Mesendoderm (in vitro differentiated cells): ENCODE measurements around the gene UBAC2.

ENCODE experiments used
- DNase-seq: peaks from one replicate; pipeline ENCODE4 v3.0.0; 2013
- H2AK5ac ChIP-seq: 2 replicates; pipeline ENCODE4 v1.6.1; 2013; ENCODE audit warnings: low read length, inconsistent platforms
- H2BK120ac ChIP-seq: 2 replicates; pipeline ENCODE4 v1.6.1; 2013; ENCODE audit warnings: low read depth, mild to moderate bottlenecking, low read length, moderate library complexity, mixed read lengths
- H2BK15ac ChIP-seq: replicated peaks from 2 replicates; pipeline ENCODE4 v1.6.1; 2013; ENCODE audit warnings: low read depth, mild to moderate bottlenecking, moderate library complexity
- H2BK5ac ChIP-seq: 2 replicates; pipeline ENCODE4 v1.6.1; 2013; ENCODE audit warnings: low read length, inconsistent platforms
- H3K18ac ChIP-seq: 2 replicates; pipeline ENCODE4 v1.6.1; 2013; ENCODE audit warnings: mild to moderate bottlenecking, low read length, mixed read lengths
- H3K23ac ChIP-seq: one replicate; pipeline ENCODE4 v1.6.1; 2013; ENCODE audit warnings: low read length
- H3K27ac ChIP-seq: 2 replicates; pipeline ENCODE4 v1.5.1; 2013; ENCODE audit warnings: low read depth, mild to moderate bottlenecking, inconsistent platforms, low read length, moderate library complexity
- H3K27me3 ChIP-seq: 2 replicates; pipeline ENCODE4 v1.6.1; 2013; ENCODE audit warnings: low read length, control low read depth, mild to moderate bottlenecking, inconsistent platforms; ENCODE audit not compliant: insufficient read depth, poor library complexity
- H3K36me3 ChIP-seq: 2 replicates; pipeline ENCODE4 v1.6.1; 2013; ENCODE audit warnings: low read length, inconsistent platforms; ENCODE audit not compliant: control insufficient read depth, insufficient read depth
- H3K4ac ChIP-seq: one replicate; pipeline ENCODE4 v1.6.1; 2013; ENCODE audit warnings: low read depth, mild to moderate bottlenecking, low read length, moderate library complexity
- H3K4me1 ChIP-seq: 2 replicates; pipeline ENCODE4 v1.6.1; 2013; ENCODE audit warnings: low read depth, low read length, inconsistent platforms; ENCODE audit not compliant: control insufficient read depth
- H3K4me2 ChIP-seq: 2 replicates; pipeline ENCODE4 v1.6.1; 2013; ENCODE audit warnings: low read length
- H3K4me3 ChIP-seq: 2 replicates; pipeline ENCODE4 v1.5.1; 2013; ENCODE audit warnings: mild to moderate bottlenecking, low read length
- H3K56ac ChIP-seq: one replicate; pipeline ENCODE4 v1.6.1; 2013; ENCODE audit warnings: low read length
- H3K79me1 ChIP-seq: 2 replicates; pipeline ENCODE4 v1.6.1; 2013; ENCODE audit warnings: low read length, inconsistent platforms
- H3K79me2 ChIP-seq: 2 replicates; pipeline ENCODE4 v1.6.1; 2013; ENCODE audit warnings: mild to moderate bottlenecking, low read length; ENCODE audit not compliant: control insufficient read depth, insufficient read depth
- H3K9ac ChIP-seq: 2 replicates; pipeline ENCODE4 v1.6.1; 2013; ENCODE audit warnings: low read length, inconsistent platforms
- H4K5ac ChIP-seq: one replicate; pipeline ENCODE4 v1.6.1; 2013; ENCODE audit warnings: low read length
- H4K8ac ChIP-seq: one replicate; pipeline ENCODE4 v1.6.1; 2013; ENCODE audit warnings: low read depth, mild to moderate bottlenecking, control low read depth, low read length, moderate library complexity
- WGBS: extraction: QIAGEN DNeasy Blood & Tissue Kit; methylation state at CpG from one replicate; pipeline ENCODE4 v1.1.7; 2013; ENCODE audit warnings: low lambda C conversion rate, missing lambda C conversion rate; ENCODE audit not compliant: insufficient coverage; ENCODE audit errors: extremely low coverage; 5-methylcytosine and 5-hydroxymethylcytosine counted together

Gene UBAC2

DNA sequence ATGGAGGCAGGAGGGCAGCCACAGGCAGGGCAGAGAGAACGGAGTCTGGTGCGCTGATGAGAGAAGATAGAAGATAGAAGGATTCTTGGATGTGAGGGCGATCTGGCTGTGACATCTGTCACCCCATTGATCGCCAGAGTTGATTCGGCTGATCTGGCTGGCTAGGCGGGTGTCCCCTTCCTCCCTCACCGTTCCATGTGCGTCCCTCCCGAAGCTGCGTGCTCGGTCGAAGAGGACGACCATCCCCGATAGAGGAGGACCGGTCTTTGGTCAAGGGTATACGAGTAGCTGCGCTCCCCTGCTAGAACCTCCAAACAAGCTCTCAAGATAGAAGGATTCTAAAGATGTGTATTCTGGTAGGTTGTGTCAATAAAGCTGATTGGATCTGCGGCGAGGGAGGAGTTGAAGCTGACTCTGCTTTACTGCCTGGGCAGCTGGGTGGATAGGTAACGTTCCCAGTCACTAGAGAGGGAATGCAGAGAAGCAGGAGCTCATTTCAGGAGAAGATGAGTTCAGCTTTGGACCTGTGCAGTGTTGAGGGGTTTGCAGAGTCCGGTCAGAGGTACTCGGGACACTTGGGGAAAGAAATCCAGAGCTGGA, 5.1 kb downstream of the UBAC2 start:
- Histone ChIP-seq H4K5ac (no peak overlapping the region), H3K23ac (no peak overlapping the region), H3K4me1 (peaks cover 1% of the 10 kb centered on the region), H3K79me2 (peaks cover 57% of the 10 kb centered on the region), H4K8ac (no peak overlapping the region), H3K4me3 (no peak overlapping the region), H2AK5ac (no peak overlapping the region), H2BK5ac (no peak overlapping the region), H3K27ac (no peak overlapping the region), H3K36me3 (no peaks in the 10 kb centered on the region), H3K9ac (no peak overlapping the region), H3K27me3 (no peaks in the 10 kb centered on the region), H3K18ac (no peak overlapping the region), H3K56ac (no peak overlapping the region), H2BK15ac (no peak overlapping the region), H3K4me2 (no peak overlapping the region), H3K4ac (no peak overlapping the region), H3K79me1 (peaks cover 28% of the 10 kb centered on the region), H2BK120ac (no peak overlapping the region)
- no CpG with 5 or more reads among the region's 22 CpGs for WGBS
- peak; percentile 47 for DNase-seq

- no peak overlapping the region for H2BK5ac ChIP-seq
- no peak overlapping the region for H3K56ac ChIP-seq
- peaks cover 1% of the 10 kb centered on the region for H3K4me1 ChIP-seq
- H3K36me3 ChIP-seq: no peaks in the 10 kb centered on the region
- H3K23ac ChIP-seq: no peak overlapping the region
- no peak overlapping the region for H3K4ac ChIP-seq
- H3K27me3 ChIP-seq: no peaks in the 10 kb centered on the region
- H3K4me2 ChIP-seq: no peak overlapping the region
- no peak overlapping the region for H3K18ac ChIP-seq
- H2AK5ac ChIP-seq: no peak overlapping the region
- H3K79me1 ChIP-seq: peaks cover 28% of the 10 kb centered on the region
- H4K8ac ChIP-seq: no peak overlapping the region
- H2BK120ac ChIP-seq: no peak overlapping the region
- no peak overlapping the region for H3K4me3 ChIP-seq
- H4K5ac ChIP-seq: no peak overlapping the region
- no peak overlapping the region for H3K27ac ChIP-seq
- H3K9ac ChIP-seq: no peak overlapping the region
- WGBS: no CpG with 5 or more reads among the region's 8 CpGs
- no peak for DNase-seq
- peaks cover 60% of the 10 kb centered on the region for H3K79me2 ChIP-seq
- H2BK15ac ChIP-seq: no peak overlapping the region
These were observed 5.6 kb downstream of the UBAC2 start for GRCh38 chr13:99206226-99206625.

GRCh38 chr13:99206873-99207272, 6.2 kb downstream of the UBAC2 start:
- Histone ChIP-seq H3K27me3 (no peaks in the 10 kb centered on the region), H3K79me1 (peaks cover 33% of the 10 kb centered on the region), H3K4ac (no peak overlapping the region), H2AK5ac (no peak overlapping the region), H3K4me1 (peaks cover 1% of the 10 kb centered on the region), H2BK120ac (no peak overlapping the region), H2BK5ac (no peak overlapping the region), H3K56ac (no peak overlapping the region), H3K23ac (no peak overlapping the region), H3K36me3 (no peaks in the 10 kb centered on the region), H3K9ac (no peak overlapping the region), H3K18ac (no peak overlapping the region), H3K27ac (no peak overlapping the region), H4K8ac (no peak overlapping the region), H3K4me3 (no peak overlapping the region), H4K5ac (no peak overlapping the region), H3K4me2 (no peak overlapping the region), H3K79me2 (peaks cover 66% of the 10 kb centered on the region), H2BK15ac (no peak overlapping the region)
- DNase-seq: no peak
- WGBS: no CpG with 5 or more reads among the region's 5 CpGs

GRCh38 chr13:99207511-99207910, 6.9 kb downstream of the UBAC2 start:
- H4K8ac ChIP-seq: no peak overlapping the region
- H2AK5ac ChIP-seq: no peak overlapping the region
- no peak overlapping the region for H3K23ac ChIP-seq
- H3K18ac ChIP-seq: no peak overlapping the region
- no peaks in the 10 kb centered on the region for H3K36me3 ChIP-seq
- peaks cover 1% of the 10 kb centered on the region for H3K4me1 ChIP-seq
- no peak for DNase-seq
- peaks cover 34% of the 10 kb centered on the region for H3K79me1 ChIP-seq
- no peak overlapping the region for H3K56ac ChIP-seq
- H3K4ac ChIP-seq: no peak overlapping the region
- no peak overlapping the region for H4K5ac ChIP-seq
- H2BK5ac ChIP-seq: no peak overlapping the region
- no peaks in the 10 kb centered on the region for H3K27me3 ChIP-seq
- H3K79me2 ChIP-seq: peaks cover 60% of the 10 kb centered on the region
- no peak overlapping the region for H3K4me2 ChIP-seq
- H2BK120ac ChIP-seq: no peak overlapping the region
- WGBS: no CpG with 5 or more reads among the region's 7 CpGs
- H2BK15ac ChIP-seq: no peak overlapping the region
- H3K27ac ChIP-seq: no peak overlapping the region
- no peak overlapping the region for H3K9ac ChIP-seq
- no peak overlapping the region for H3K4me3 ChIP-seq

- peaks cover 56% of the 10 kb centered on the region for H3K79me2 ChIP-seq
- no peak overlapping the region for H3K9ac ChIP-seq
- no peak for DNase-seq
- peaks cover 1% of the 10 kb centered on the region for H3K4me1 ChIP-seq
- H2BK5ac ChIP-seq: no peak overlapping the region
- no peak overlapping the region for H3K4me2 ChIP-seq
- no peaks in the 10 kb centered on the region for H3K27me3 ChIP-seq
- no peak overlapping the region for H3K4me3 ChIP-seq
- H3K79me1 ChIP-seq: peaks cover 32% of the 10 kb centered on the region
- no peak overlapping the region for H4K8ac ChIP-seq
- H3K56ac ChIP-seq: no peak overlapping the region
- no peak overlapping the region for H3K18ac ChIP-seq
- H2BK15ac ChIP-seq: no peak overlapping the region
- WGBS: no CpG with 5 or more reads among the region's 3 CpGs
- no peak overlapping the region for H3K23ac ChIP-seq
- no peak overlapping the region for H2BK120ac ChIP-seq
- no peak overlapping the region for H2AK5ac ChIP-seq
- no peak overlapping the region for H4K5ac ChIP-seq
- no peak overlapping the region for H3K27ac ChIP-seq
- no peak overlapping the region for H3K4ac ChIP-seq
- H3K36me3 ChIP-seq: no peaks in the 10 kb centered on the region
These were observed 7.5 kb downstream of the UBAC2 start for GRCh38 chr13:99208185-99208584.
